GM23338 (cell line): ENCODE results near the gene EXOC4.

Source experiments
- CTCF ChIP-seq, 2 experiments: fragments of 200-600 bp in 1 of 2; sonication (generic) in 1 of 2; conservative IDR thresholded peaks; 2 replicates each; pipeline versions ENCODE4 v1.5.1 to v1.6.1; 2016 to 2017; ENCODE audit warnings: antibody characterized with exemption in 2 of 2, low read depth in 2 of 2, mild to moderate bottlenecking in 2 of 2, moderate library complexity in 1 of 2
- ETS1 ChIP-seq: IDR thresholded peaks from 2 replicates; pipeline ENCODE4 v1.6.1; 2016; ENCODE audit warnings: antibody characterized with exemption
- EZH2phosphoT487 ChIP-seq: fragments of 200-600 bp; sonication (generic); IDR thresholded peaks from one replicate; pipeline ENCODE4 v1.8.1; 2018; ENCODE audit warnings: antibody characterized with exemption; ENCODE audit not compliant: unreplicated experiment
- JUNB ChIP-seq: IDR thresholded peaks from one replicate; pipeline ENCODE4 v1.6.1; 2016; ENCODE audit warnings: antibody characterized with exemption; ENCODE audit not compliant: unreplicated experiment
- POLR2AphosphoS5 ChIP-seq: IDR thresholded peaks from 2 replicates; pipeline ENCODE4 v1.6.1; 2016; ENCODE audit warnings: antibody characterized with exemption, low read depth
- REST ChIP-seq: IDR thresholded peaks from one replicate; pipeline ENCODE4 v1.6.1; 2018; ENCODE audit warnings: antibody characterized with exemption; ENCODE audit not compliant: unreplicated experiment
- STAT1 ChIP-seq: IDR thresholded peaks from one replicate; pipeline ENCODE4 v1.6.1; 2016; ENCODE audit warnings: antibody characterized with exemption; ENCODE audit not compliant: unreplicated experiment

GRCh38 chr7:133584956-133585668, 332.2 kb downstream of the EXOC4 start:
- TF ChIP-seq ETS1: no peak
- TF ChIP-seq CTCF (conservative IDR thresholded peaks at IDR 0.05; ENCODE audit: low read depth in 2 of 2): no peak
- no peak for TF ChIP-seq EZH2phosphoT487
- no peak for TF ChIP-seq POLR2AphosphoS5
- no peak for TF ChIP-seq REST
- no peak for TF ChIP-seq STAT1
- TF ChIP-seq JUNB: no peak
